Activated naive CD4-positive, alpha-beta T cell treated with anti-CD3 and anti-CD28 coated beads, Interleukin-2, amount 50 U/mL, for 24 hours (primary cell): ENCODE results near the gene RAD23A.
"Not testable (repeated sequence)": the region's sequence is repeated elsewhere in the genome, so short reads cannot be mapped to it uniquely, and the experiment has no call there.

Experiments used
- H3K27ac Mint-ChIP-seq: one replicate; pipeline ENCODE4 v1.8.0; 2021; ENCODE audit warnings: mild to moderate bottlenecking, mixed read lengths
- H3K27me3 Mint-ChIP-seq: one replicate; pipeline ENCODE4 v1.8.0; 2021; ENCODE audit warnings: mixed read lengths
- H3K36me3 Mint-ChIP-seq: one replicate; pipeline ENCODE4 v1.8.0; 2021; ENCODE audit warnings: mixed read lengths
- H3K4me1 Mint-ChIP-seq: one replicate; pipeline ENCODE4 v1.8.0; 2021; ENCODE audit warnings: mixed read lengths
- H3K4me3 Mint-ChIP-seq: one replicate; pipeline ENCODE4 v1.8.0; 2021; ENCODE audit warnings: mild to moderate bottlenecking, mixed read lengths
- H3K9me3 Mint-ChIP-seq: one replicate; pipeline ENCODE4 v1.8.0; 2021; ENCODE audit warnings: mixed read lengths

Gene RAD23A

DNA sequence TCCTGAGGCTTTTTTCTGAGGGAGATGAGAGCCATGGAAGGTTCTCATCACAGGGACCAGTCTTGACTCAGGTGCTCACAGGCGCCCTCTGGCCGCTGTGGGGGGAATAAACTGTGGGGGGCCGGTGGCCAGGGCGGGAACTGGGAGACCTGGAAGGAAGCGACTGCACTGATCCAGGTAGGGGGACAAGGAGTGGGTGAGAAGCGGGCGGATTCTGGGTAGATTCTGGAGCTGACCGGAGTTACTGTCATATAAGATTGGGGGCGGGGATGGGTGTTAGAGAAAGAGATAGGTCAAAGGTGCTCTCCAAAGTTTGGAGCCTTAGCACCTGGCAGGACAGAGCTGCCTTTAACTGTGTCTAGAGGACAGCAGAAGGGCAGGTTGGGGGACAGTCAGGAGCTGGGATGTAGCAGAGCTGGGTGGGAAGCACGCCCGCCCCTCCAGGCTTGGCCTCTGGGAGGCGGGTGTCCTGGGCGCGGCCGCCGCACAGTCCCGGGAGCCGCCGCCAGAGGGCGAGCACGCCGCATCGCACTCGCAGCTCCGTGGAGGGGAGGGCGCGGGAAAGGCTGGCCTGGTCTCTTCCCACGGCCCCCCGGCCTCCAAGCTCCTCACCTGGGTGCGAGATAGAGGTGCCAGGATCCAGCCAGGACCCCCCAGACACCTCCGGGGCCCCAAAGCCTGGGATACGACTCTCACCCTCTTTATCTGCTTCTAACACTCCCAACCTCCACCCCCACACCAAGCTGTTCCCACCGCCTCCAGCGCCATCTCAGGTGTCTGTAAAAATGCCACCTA is 19.6 kb downstream of the RAD23A start:
- Mint-ChIP-seq H3K27me3 (peaks cover 2% of the 10 kb centered on the region), H3K4me1 (peaks cover 8% of the 10 kb centered on the region), H3K9me3 (no peaks in the 10 kb centered on the region), H3K36me3 (no peaks in the 10 kb centered on the region), H3K27ac (peak overlapping the region; percentile 47), H3K4me3 (peak overlapping the region; percentile 92)

GRCh38 chr19:12965812-12966135 is 20.1 kb downstream of the RAD23A start:
- Mint-ChIP-seq H3K27ac (no peak overlapping the region), H3K36me3 (no peaks in the 10 kb centered on the region), H3K9me3 (no peaks in the 10 kb centered on the region), H3K4me1 (peaks cover 14% of the 10 kb centered on the region), H3K4me3 (no peak overlapping the region), H3K27me3 (peaks cover 2% of the 10 kb centered on the region)

- Mint-ChIP-seq H3K36me3 (no peaks in the 10 kb centered on the region), H3K4me3 (no peak overlapping the region), H3K9me3 (no peaks in the 10 kb centered on the region), H3K4me1 (peaks cover 14% of the 10 kb centered on the region), H3K27ac (no peak overlapping the region), H3K27me3 (peaks cover 2% of the 10 kb centered on the region)
Measured at GRCh38 chr19:12967907-12968306, 22.2 kb downstream of the RAD23A start.

DNA sequence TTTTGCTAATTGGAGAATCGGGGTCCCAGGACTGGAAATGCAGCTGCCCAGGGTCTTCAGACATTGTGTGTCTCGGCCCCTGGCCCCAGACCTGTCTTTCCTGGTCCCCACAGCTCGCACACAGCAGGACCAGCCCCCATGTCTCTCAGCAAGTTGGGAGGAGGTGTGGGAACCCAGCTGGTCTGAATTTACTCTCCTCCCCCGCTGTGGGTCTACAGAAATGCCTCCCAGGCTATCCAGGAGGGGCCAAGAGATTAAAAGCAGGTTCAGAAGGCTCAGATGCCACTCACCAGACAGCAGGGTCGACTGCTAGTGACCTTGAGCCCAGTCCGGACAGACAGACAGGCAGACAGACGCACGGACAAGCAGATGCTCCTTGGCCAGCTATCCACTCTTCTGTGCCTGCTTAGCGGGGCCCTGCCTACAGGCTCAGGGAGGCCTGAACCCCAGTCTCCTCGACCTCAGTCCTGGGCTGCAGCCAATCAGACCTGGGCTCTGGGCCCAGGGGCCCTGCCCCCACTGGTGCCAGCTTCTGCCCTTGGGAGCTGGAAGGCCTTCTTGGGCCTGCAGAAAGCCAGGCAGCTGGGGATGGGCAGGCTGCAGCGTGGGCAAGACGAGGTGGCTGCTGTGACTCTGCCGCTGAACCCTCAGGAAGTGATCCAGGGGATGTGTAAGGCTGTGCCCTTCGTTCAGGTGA is 23.8 kb downstream of the RAD23A start, which contains the start of gene DAND5:
Gene DAND5, plus strand, starts transcription at position 285 of the 697 bp plus-strand sequence. Its CDS starts 85 bp downstream, at position 370.
- Mint-ChIP-seq H3K27ac (peak within 1 kb of the TSS; percentile 18), H3K27me3 (no peaks in the 10 kb centered on the region)

DNA sequence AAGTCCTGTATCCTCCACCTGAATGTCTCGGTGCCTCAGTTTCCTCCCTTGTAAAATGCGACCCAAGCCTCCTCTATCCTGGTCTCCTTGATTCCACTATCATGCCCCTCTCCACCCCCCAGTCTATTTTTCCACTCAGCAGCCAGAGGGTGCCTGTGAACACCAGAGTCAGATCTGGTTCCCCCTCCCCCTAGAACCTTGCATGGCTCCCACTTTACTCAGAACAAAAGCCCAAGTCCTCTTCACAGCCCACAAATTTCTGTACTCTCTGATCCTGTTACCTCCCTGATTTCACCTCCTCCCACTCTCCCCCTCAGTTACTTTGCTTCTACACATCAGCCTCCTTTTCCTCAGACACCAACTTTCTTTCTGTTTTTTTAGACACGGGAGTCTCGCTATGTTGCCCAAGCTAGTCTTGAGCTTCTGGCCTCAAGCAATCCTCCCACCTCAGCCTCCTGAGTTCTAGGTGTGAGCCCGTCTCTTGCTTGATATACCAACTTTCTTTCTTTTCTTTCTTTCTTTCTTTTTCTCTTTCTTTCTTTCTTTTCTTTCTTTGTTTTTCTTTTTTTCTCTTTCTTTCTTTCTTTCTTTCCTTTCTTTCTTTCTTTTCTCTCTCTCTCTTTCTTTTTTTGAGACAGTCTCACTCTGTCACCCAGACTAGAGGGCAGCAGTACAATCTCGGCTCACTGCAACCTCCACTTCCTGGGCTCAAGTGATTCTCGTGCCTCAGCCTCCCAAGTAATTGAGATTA is 24.6 kb downstream of the RAD23A start:
- Mint-ChIP-seq H3K27me3 (no peaks in the 10 kb centered on the region), H3K9me3 (no peaks in the 10 kb centered on the region), H3K4me1 (peaks cover 10% of the 10 kb centered on the region), H3K4me3 (no peak overlapping the region), H3K27ac (peak overlapping the region; percentile 18), H3K36me3 (no peaks in the 10 kb centered on the region)

More for the DNA sequence above, 23.8 kb downstream of the RAD23A start, which contains the start of gene DAND5:
- Mint-ChIP-seq H3K9me3 (no peaks in the 10 kb centered on the region), H3K36me3 (no peaks in the 10 kb centered on the region), H3K4me3 (no peak within 1 kb of the TSS), H3K4me1 (peaks cover 14% of the 10 kb centered on the region)

- H3K27me3 Mint-ChIP-seq = peaks cover 7% of the 10 kb centered on the region
- peak overlapping the region; percentile 23 for H3K27ac Mint-ChIP-seq
- no peak overlapping the region for H3K4me3 Mint-ChIP-seq
- peaks cover 13% of the 10 kb centered on the region for H3K4me1 Mint-ChIP-seq
- no peaks in the 10 kb centered on the region for H3K36me3 Mint-ChIP-seq
- no peaks in the 10 kb centered on the region for H3K9me3 Mint-ChIP-seq
Measured at GRCh38 chr19:12973236-12973635, 27.6 kb downstream of the RAD23A start.

- peaks cover 13% of the 10 kb centered on the region for H3K4me1 Mint-ChIP-seq
- H3K27ac Mint-ChIP-seq = no peak overlapping the region
- peaks cover 7% of the 10 kb centered on the region for H3K27me3 Mint-ChIP-seq
- no peaks in the 10 kb centered on the region for H3K36me3 Mint-ChIP-seq
- no peak overlapping the region for H3K4me3 Mint-ChIP-seq
- H3K9me3 Mint-ChIP-seq = no peaks in the 10 kb centered on the region
Measured at GRCh38 chr19:12974301-12975220, 28.9 kb downstream of the RAD23A start.

DNA sequence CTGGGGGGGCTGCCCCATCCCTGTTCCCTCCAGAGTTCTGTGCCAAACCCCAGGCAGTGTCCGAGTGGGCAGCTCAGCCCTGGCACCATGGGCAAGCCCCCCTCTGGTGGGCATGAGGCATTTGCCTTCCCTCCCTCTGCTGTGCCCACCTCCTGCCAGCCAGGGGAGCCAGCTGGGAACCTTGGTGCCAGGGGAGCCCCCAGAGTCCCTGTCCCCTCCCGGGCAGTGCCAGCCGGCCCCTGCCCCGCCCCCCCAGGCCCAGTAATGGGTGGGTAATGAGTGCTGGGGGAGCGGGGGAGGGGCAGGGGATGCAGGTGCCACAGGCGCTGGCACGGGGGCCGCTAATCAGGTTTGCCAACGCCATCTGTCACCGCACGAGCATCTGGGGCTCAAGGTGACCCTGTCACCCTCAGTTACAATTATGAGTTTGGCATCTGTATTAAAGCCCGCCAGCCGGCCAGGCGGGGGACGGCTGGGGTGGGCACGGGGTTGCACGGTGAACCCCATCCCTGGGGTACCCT is 29.6 kb downstream of the RAD23A start:
- Mint-ChIP-seq H3K36me3 (no peaks in the 10 kb centered on the region), H3K9me3 (no peaks in the 10 kb centered on the region), H3K4me1 (peaks cover 9% of the 10 kb centered on the region), H3K27ac (no peak overlapping the region), H3K4me3 (no peak overlapping the region), H3K27me3 (peaks cover 7% of the 10 kb centered on the region)

DNA sequence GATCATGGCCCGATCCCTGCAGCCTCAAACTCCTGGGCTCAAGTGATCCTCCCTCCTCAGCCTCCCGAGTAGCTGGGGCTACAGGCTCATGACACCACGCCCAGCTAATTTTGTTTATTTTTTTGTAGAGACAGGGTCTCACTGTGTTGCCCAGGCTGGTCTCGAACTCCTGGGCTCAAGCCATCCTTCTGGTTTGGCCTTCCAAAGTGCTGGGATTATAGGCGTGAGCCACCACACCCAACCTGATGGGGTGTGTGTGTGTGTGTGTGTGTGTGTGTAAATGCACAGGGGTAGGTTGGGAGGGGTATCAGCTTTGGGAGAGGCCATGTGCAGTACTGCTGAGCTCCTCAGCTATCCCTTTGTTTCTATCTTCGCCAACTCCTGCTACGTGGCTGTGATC is 30.4 kb downstream of the RAD23A start:
- not testable (repeated sequence) for H3K36me3 Mint-ChIP-seq, H3K9me3 Mint-ChIP-seq, H3K27ac Mint-ChIP-seq, H3K4me1 Mint-ChIP-seq, H3K27me3 Mint-ChIP-seq, H3K4me3 Mint-ChIP-seq

- Mint-ChIP-seq H3K4me3 (no peak overlapping the region), H3K4me1 (peaks cover 4% of the 10 kb centered on the region), H3K36me3 (no peaks in the 10 kb centered on the region), H3K27ac (no peak overlapping the region), H3K9me3 (no peaks in the 10 kb centered on the region), H3K27me3 (peaks cover 7% of the 10 kb centered on the region)
Measured at GRCh38 chr19:12979974-12980373, 34.3 kb downstream of the RAD23A start.

DNA sequence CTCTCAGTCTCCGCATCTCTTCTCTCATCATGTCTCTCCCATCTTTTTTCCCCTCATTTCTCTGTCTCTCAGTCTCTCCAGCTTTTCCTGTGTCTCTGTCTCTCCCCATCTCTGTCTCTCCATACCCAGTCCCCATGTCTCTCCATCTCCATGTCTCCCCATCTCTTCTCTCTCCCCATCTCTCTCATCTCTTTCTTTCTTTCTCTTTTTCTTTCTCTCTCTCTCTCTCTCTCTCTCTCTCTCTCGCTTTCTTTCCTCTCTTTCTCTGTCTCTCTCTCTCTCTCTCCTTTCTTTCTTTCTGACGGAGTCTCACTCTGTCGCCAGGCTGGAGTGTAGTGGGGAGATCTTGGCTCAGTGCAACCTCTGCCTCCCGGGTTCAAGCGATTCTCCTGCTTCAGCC is 37.0 kb downstream of the RAD23A start:
- peaks cover 5% of the 10 kb centered on the region for H3K27me3 Mint-ChIP-seq
- H3K36me3 Mint-ChIP-seq = no peaks in the 10 kb centered on the region
- no peaks in the 10 kb centered on the region for H3K9me3 Mint-ChIP-seq
- no peak overlapping the region for H3K27ac Mint-ChIP-seq
- peaks cover 3% of the 10 kb centered on the region for H3K4me1 Mint-ChIP-seq
- H3K4me3 Mint-ChIP-seq = no peak overlapping the region

GRCh38 chr19:12983091-12983490 is 37.4 kb downstream of the RAD23A start:
- H3K27me3 Mint-ChIP-seq = peaks cover under 1% of the 10 kb centered on the region
- no peaks in the 10 kb centered on the region for H3K9me3 Mint-ChIP-seq
- no peak overlapping the region for H3K27ac Mint-ChIP-seq
- H3K36me3 Mint-ChIP-seq = no peaks in the 10 kb centered on the region
- H3K4me3 Mint-ChIP-seq = no peak overlapping the region
- no peaks in the 10 kb centered on the region for H3K4me1 Mint-ChIP-seq

DNA sequence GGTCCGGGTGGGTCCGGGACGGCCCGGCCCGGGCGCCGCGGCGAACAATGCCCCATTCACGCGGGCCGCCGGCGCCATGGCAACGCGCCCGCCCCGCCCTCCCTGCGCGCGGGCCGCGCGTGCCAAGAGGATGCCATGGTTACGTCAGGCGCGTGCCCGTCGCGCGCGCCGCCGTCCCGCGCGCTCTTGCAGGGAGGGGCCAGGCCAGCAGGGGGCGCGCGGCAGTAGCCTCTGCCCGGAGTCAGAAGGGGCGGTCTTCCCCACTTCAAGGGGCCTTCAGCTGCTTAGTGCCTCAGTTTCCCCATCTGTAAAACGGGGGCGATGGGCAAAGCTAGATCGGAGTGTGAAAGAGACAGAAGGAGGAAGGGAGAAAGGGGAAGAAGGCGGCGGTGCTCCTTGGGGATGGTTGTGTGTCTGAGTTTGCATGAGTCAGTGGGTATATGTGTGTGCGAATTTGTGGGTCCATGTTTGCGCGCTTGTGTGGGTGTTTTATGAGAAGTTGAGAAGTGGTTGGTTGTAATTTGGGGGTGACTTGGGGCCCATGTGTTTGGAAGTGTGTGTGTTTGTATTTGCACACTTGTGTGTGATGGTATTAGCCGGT is 38.0 kb downstream of the RAD23A start:
- no peak overlapping the region for H3K4me3 Mint-ChIP-seq
- H3K27me3 Mint-ChIP-seq = no peaks in the 10 kb centered on the region
- H3K27ac Mint-ChIP-seq = no peak overlapping the region
- no peaks in the 10 kb centered on the region for H3K4me1 Mint-ChIP-seq
- H3K36me3 Mint-ChIP-seq = no peaks in the 10 kb centered on the region
- H3K9me3 Mint-ChIP-seq = no peaks in the 10 kb centered on the region

- H3K9me3 Mint-ChIP-seq = no peaks in the 10 kb centered on the region
- no peaks in the 10 kb centered on the region for H3K4me1 Mint-ChIP-seq
- no peak overlapping the region for H3K27ac Mint-ChIP-seq
- no peaks in the 10 kb centered on the region for H3K27me3 Mint-ChIP-seq
- H3K4me3 Mint-ChIP-seq = no peak overlapping the region
- H3K36me3 Mint-ChIP-seq = no peaks in the 10 kb centered on the region
Measured at GRCh38 chr19:12984143-12984627, 38.5 kb downstream of the RAD23A start.
